Measurements from ENCODE around the gene CBX2.
A peak's percentile ranks its signal among the peaks of the same experiment; 100 is the strongest.

Gene CBX2

DNA sequence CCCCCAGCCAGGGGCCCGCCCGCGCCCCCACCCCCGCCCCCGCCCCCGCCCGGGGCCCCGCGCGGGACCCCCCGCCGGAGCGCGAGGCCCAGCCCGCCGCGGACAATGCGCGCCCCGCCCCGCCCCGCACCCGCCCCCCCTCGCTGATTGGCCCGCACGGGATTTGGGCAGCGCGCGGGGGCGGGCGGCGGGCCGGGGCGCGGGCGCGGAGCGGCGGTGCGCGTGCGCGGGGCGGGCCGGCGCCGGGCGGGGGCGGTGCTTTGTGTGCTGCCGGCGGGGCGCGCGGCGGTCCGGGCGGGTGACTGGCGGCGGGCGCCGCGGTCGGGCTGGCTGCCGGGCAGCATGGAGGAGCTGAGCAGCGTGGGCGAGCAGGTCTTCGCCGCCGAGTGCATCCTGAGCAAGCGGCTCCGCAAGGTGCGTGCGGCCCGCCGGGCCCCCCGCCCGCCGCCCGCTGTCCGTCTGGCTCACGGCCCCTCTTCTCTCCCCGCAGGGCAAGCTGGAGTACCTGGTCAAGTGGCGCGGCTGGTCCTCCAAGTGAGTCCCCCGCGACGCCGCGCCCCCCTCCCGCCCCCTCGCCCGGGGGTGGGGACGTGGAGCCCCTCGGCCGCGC lies at the start of gene CBX2:
Gene CBX2, plus strand, starts transcription at position 255 of the 610 bp plus-strand sequence. Its CDS starts 88 bp downstream, at position 343.
- DNase-seq (ENCODE audit: low read depth): peak; percentile 64

DNA sequence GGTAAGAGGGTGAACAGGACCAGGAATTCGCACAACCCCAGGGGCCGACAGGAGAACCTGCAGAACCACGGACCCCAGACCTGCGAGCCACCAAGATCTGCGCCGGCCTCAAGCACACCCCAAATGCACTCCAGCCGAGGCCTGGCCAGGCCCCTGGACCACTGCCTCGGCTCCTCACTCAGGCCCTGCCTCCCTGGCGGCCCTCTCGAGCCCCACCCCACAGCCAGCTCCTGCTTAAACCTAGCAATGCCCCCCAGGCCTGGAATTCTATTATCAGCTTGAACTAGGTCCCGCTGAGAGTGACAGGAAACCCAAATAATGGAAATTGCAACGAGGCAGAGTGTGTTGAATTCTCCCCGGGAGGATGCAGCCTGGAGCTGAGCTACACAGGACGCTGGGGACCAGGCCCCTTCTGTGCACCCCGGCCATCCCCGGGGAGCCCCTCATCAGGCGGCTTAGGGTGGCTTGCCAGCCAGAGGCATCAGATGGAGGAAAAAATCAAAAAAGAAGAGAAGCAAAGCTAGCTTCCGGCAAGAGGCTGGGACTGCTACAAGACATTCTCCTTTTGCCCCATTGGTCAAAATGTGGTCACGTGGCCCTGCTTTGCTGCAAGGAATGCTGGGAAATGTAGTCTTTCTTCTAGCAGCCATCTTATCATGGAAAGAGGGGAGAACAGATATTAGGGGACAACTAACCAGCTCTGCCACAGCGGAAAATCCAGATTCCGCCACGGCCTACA lies 49.6 kb upstream of the CBX2 start:
- DNase-seq (ENCODE audit: low read depth): peak; percentile 66

DNA sequence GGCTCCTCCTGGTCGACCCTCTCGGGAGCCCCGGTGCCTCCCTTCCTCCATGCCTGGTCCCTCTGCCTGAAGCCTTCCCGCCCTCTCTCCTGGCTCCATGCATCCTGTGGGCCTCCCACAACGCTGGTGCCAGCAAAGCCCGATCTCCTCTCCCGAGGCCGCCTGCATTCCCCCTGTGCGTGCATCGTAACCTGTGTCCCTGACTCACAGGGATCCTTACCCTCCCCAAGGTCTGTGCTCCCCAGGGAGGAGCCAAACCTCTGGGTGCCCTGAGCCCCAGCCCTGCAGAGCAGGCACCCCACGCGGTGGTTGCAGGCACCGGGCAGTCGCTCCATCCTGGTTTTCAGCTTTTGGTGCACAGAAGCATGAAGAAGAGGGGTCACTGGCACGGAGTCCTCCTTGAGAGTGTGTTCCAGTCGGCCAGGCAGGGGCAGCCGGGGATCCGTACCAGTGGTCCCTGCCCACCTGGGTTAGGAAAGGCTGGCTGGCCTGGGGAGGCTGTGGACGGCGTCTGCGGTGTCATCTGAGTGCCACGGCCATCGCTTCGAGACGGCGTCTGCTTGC lies 49.0 kb upstream of the CBX2 start:
- no peak for DNase-seq (ENCODE audit: low read depth)

DNA sequence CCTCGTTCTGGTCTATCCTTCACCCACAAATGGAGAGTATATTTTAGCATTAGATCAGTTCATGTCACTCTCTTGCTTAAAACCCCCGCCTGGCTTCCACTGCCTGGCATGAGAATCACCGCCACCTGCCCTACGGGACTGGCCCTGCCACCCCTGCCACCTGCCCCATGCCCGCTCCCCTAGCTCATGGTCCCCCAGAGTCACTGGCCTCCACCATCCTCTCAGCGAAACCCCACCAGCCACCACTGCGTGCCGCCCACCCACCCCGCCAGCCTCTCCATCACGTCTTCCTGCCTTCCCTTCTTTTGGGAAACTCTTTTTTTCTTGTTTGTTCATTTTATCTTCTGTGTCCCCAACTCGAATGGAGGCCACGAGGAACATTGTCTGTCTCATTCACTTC lies 48.2 kb upstream of the CBX2 start:
- no peak for DNase-seq (ENCODE audit: low read depth)

DNA sequence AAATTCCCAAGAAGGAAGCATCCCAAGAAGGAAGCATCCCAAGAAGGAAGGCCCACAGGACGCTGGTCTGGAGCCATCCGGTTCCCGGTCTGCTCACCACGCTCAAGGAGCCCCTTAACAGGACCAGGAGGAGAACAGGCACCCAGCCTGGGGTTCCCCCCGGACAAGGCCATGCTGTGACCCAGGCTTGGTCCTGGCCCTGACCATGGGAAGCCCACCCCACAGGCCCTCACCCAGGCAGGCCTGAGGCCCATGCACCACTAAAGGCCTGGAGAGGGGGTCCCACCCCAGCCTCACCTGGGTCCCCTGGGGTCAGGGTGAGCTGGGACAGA lies 47.5 kb upstream of the CBX2 start:
- no peak for DNase-seq (ENCODE audit: low read depth)

DNA sequence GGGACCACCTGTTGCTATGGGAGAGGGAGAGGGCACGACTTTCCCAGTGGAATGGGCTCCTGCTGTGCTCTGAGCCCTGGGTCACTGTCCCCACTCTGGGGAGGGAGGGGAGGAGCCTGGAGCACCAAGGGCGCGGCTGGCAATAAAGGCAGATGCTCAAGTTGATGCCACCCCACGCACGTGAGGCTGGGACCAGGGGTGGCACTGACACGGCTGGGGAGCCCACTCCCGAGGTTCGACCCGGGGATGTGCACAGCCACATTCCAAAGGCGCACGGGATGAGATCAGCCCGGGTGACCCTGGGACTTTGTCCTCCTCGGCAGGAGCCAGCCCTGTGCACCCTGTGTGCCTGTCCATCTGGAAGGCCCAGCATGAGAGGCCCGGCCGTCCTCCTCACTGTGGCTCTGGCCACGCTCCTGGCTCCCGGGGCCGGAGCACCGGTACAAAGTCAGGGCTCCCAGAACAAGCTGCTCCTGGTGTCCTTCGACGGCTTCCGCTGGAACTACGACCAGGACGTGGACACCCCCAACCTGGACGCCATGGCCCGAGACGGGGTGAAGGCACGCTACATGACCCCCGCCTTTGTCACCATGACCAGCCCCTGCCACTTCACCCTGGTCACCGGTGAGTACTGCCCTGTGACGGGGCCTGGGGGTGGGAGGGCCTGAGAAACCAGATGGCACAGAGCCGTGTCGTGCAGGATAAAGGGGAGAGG lies 47.0 kb upstream of the CBX2 start, which contains the start of gene ENPP7:
Gene ENPP7, plus strand, starts transcription at position 175 of the 715 bp plus-strand sequence. Its CDS starts 197 bp downstream, at position 372.
- no peak for DNase-seq (ENCODE audit: low read depth)

DNA sequence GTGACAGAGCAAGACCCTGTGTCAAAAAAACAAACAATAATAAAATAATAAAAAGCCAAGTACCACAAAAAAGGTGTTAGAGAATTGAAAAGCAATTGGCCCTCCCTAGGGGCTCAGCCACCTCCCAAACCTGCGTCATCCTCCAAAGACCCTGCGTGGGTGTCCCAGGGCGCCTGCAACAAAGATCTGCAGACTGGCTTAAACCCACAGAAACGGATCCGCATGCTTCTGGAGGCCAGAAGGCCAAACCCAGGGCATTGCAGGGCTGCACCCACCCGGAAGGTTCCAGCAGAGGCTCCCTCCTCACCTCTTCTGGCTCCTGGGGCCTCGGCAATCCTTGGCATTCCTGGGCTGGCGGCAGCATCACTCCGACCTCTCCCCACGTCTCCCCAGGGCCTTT lies 45.7 kb upstream of the CBX2 start:
- no peak for DNase-seq (ENCODE audit: low read depth)

DNA sequence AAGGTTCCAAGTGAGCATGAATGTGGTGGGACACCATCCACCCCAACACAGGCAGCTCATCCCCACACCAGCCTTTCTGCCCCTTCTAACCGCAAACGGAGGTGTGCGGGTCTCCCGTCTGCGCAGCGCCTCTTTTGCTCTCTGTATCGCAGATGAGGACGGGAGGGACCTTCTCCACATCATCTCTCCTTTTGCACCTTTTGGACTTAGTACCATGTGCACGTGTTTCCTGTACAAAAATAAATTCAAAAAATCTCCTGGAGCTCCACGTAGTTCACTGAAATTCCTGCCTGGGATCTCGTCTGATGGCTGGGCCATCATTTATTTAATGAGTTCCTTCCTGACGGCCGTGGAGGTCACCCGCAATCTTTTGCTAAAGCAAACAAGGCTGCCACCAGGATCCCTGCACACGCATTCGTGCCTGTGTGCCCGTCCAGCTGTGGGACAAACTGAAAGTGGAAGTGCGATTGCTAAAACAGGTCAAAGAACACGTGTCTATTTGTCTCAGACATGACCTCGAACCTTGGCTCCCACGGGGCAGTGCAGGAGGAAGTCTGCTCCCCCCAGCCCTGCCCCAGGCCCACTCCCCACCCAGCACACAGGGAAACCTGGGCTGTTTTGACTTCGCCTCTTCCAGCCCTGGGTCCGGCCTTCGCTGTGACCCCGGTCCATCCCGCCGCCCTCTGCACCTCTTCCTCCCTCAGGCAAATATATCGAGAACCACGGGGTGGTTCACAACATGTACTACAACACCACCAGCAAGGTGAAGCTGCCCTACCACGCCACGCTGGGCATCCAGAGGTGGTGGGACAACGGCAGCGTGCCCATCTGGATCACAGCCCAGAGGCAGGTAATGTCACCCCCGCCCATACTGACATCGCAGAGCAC lies 44.9 kb upstream of the CBX2 start:
- no peak for DNase-seq (ENCODE audit: low read depth)

DNA sequence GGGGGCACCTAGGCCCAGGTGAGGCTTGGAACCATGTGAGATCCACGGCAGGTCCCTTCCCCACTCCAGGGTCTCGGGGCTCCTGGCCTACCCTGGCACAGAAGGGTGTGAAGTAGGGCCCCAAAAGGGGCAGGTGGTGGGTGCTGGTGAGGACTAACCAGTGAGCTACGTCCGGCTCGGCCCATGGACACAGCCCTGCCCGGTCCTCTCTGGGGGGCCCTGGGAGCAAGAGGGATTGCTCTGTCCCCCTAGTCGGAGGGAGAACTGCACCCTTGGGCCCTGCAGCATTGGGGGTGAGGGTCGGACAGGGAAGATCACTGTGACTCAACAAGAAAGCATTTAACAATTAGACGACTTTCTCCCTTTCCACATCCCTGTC lies 44.3 kb upstream of the CBX2 start:
- no peak for DNase-seq (ENCODE audit: low read depth)

DNA sequence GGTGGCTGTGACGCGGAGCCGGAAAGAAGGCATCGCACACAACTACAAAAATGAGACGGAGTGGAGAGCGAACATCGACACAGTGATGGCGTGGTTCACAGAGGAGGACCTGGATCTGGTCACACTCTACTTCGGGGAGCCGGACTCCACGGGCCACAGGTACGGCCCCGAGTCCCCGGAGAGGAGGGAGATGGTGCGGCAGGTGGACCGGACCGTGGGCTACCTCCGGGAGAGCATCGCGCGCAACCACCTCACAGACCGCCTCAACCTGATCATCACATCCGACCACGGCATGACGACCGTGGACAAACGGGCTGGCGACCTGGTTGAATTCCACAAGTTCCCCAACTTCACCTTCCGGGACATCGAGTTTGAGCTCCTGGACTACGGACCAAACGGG lies 42.9 kb upstream of the CBX2 start:
- DNase-seq (ENCODE audit: low read depth): no peak

DNA sequence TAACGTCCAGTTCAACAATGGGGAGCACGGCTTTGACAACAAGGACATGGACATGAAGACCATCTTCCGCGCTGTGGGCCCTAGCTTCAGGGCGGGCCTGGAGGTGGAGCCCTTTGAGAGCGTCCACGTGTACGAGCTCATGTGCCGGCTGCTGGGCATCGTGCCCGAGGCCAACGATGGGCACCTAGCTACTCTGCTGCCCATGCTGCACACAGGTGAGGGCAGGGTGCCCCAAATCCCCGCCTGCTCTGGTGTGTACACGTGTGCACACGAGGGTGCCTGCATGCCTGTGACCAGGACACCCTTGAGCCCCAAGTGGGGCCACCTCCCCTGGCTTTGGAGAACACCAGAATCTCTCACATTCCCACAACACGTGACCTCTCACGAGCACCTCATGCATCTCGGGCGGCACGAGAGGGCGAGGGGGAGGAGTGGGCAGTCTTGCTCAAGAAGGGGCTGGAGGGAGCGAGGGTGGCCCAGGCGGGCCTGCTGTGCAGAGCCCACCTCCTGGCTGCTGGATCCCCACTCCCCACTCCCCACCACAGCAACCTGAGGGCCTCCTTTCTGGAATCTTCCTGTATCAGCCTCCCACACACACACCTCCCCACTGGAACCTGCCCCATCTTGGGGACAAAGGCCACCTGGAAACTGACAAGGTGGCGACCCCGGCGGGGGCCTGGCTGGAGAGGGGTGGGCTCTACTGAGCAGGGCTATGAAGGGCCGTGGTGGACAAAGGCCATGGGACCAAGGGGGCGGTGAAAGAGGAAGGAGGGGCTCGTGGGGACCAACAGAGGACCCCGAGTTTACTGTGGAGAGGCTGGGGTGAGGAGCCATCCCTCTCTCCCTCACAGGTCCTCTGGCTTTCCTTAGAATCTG lies 40.7 kb upstream of the CBX2 start:
- no peak for DNase-seq (ENCODE audit: low read depth)

DNA sequence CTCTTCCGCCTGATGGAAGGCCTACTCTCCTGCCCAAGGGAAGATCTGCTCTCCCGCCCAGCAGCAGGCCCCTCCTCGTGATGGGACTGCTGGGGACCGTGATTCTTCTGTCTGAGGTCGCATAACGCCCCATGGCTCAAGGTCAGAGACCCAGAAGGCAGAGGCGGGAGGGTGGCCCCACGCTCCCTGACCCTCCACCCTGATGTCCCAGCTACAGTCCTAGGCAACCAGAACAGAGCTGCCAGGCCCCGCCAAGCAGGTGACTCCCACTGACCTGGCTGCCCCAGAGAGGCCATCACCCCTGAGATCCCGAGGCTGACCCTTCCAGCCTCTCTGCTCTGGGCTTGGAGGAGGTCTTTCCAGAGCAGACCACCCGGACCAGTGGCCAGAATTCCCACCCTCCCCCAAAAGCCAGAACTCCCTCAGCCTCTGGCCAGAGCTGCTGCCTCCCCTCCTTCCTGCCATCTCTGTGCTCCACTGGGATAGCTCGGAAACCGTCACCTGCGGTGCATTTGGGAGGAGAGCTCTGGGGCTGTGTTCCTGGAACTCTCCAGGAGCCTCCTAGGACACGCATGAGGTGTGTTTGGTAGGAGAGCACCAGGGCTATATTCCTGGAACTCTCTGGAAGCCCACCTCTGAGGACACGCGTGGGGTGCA lies 39.9 kb upstream of the CBX2 start:
- DNase-seq (ENCODE audit: low read depth): no peak

DNA sequence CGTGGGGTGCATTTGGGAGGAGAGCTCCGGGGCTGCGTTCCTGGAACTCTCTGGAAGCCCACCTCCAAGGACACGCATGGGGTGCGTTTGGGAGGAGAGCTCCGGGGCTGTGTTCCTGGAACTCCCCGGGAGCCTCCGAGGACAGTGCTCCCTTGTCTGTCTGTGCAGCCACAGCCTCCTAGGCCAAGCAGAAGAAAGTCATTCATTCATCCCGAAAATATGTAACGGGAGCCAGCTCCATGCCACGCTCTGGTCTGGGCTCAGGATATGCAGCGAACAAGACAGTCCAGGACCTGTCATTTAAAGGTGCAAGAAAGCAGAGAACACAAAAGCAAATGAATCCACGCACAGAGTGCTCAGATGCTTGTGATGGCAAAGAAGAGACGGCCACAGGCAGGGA lies 39.3 kb upstream of the CBX2 start:
- no peak for DNase-seq (ENCODE audit: low read depth)

DNA sequence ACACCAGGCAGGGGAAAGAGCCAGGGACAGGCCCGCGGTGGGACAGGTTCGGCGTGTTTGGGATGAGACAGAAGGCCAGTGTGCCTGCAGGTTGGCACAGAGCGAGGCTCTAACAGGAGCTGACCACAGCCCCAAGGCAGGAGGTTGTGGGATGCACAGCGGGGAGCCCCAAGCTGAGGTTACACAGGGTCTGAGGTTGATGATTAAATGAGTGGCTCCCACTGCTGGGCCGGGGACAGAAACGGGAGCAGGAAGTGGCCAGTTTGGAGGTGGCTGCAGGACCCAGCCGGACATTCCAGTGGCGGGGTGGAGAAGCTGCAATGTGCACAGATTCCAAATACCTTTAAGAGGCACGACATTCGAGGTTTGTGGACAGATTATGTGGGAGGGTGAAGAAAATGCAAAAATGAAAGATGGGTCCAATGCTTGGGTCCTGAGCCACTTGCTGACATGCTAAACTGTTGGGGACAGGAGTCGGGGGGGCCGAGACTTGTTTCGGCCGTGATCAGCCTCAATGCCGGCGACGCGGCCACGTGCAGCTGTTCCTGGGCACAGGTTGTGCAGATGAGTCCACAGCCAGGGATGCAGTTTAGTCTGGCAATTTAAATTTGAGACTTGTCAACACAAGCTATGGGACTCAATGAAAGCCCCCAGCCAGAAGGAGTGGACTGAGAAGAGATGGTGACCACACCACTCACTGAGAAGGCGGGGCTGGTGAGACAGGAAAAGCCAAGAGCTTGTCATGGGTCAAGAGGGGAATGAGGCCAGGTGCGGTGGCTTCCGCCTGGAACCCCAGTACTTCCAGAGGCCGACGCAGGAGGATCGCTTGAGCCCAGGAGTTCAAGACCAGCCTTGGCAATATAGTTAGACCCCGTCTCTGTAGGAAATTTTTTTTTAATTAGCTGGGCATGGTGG lies 38.5 kb upstream of the CBX2 start:
- no peak for DNase-seq (ENCODE audit: low read depth)

DNA sequence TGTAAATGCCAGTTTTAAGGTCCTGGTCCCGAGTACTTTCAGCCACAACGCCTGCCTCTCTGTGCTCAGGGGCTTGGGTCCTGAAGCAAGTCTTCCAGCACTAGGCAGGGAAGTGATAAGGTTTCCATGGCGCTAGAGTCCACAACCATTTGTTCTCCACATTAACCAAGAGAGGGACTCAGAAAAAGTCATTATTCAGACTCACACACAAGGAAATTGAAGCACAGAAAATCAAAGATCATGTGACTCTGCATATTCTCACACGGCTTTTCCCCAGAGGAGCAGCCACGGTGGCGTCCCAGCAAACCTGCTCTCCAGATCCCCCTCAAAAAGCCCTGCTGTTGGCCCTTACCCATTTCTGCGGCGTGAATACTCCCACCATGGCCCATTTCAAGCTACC lies 37.5 kb upstream of the CBX2 start:
- DNase-seq (ENCODE audit: low read depth): no peak

DNA sequence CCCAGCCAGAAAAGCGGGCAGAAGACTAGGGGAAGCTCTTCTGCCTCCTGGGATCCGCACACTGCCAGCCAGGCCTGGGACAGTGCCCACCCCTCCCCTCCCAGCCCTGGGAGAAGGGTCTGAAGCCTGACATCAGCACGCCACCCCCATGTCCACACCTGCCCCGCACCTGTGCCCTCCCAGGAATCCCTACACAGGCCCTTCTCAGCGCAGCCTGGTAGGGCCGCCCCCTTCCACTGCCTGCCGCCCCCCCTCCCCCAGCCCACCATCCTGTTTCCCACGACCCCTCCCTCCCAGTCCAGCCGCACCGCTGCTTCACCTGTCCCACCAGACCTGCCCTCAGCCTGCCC lies 36.6 kb upstream of the CBX2 start:
- DNase-seq (ENCODE audit: low read depth): no peak

DNA sequence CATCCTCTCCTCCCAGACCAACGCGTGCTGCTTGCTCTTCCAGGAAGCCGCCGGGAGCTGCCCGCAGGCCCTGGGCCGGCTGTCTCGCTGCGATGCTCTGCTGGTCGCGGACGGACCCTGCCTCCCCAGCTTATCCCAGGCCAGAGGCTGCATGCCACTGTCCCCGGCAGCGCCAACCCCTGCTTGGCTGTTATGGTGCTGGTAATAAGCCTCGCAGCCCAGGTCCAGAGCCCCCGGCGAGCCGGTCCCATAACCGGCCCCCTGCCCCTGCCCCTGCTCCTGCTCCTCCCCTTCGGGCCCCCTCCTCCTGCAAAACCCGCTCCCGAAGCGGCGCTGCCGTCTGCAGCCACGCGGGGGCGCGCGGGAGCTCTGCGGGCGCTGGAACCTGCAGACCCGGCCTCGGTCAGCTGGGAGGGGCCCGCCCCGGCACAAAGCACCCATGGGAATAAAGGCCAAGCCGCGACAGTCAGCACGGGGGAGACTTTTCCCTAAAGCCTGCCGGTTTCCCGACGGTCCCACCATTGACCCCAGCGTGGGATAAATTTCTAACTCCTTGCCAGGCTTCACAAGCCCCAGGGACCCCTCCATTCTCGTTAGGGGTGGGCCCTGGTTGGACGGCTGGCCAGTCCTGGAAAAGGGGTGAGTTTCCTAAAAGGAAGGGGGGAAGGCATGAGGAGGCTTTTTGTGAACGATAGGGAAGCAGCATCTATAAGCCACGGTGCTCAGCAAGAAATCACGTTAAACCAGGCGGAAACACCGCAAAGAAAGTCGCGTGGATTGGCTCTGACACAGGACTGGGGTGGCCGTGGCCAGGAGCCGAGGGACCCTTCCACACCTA lies 36.0 kb upstream of the CBX2 start:
- DNase-seq (ENCODE audit: low read depth): peak; percentile 34

DNA sequence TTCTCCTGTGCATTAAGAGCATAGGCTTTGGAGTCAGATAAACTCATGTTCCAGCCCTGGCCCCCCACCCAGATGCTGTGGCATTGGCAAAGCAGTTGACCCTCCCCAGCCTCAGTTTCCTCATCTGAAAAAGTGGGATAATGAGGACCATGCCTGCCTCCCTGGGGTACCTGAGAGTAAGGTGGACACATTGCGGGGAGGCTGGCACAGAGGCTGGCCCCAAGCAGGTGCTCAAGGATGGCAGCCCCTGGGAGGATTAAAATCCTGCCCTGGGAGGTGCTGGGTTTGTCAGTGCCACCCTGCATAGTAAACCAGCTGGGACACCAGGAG lies 35.4 kb upstream of the CBX2 start:
- no peak for DNase-seq (ENCODE audit: low read depth)
